ENCODE measurements around the gene ABCD3.

DNA sequence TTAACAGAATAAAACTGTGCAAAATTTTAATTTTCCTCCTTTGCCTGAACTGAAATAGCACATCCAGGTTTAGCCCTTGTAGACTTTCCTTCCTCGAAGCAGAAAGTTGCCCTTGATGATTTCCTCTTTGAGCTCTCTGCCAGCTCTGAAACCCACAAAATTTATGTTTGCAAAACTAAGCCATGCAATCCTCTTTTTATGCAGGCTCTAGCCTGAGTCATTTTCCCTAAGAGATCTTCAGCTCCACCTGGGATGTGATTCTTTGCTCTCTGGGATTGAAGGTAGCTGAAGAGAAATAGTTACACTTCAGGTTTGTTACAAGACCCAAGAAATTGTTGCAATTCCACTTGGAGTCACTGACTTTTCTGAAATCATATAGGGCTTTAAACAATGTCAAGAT lies 124.8 kb downstream of the ABCD3 start:
- TF ChIP-seq CTCF (IDR thresholded peaks at IDR 0.05; ENCODE audit: low read depth, low read length) (no peak), POLR2A (IDR thresholded peaks at IDR 0.05; ENCODE audit: extremely low read depth, insufficient read length) (no peak), MYC (IDR thresholded peaks at IDR 0.05; ENCODE audit: low read depth, low read length) (no peak)
- TF ChIP-seq, protein P1, sequence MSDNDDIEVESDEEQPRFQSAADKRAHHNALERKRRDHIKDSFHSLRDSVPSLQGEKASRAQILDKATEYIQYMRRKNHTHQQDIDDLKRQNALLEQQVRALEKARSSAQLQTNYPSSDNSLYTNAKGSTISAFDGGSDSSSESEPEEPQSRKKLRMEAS (IDR thresholded peaks at IDR 0.05; ENCODE audit: low read depth, low read length) = no peak
